NCI-H2107 treated with DMSO at 0.1 percent for 48 hours (cell line): ENCODE data around the gene COMMD1.
"Not testable (repeated sequence)": the region's sequence is repeated elsewhere in the genome, so short reads cannot be mapped to it uniquely, and the experiment has no call there.

ENCODE experiments used
- DNase-seq: peaks from one replicate; lab custom pipeline; 2025; ENCODE audit not compliant: unreplicated experiment; lab: John Stamatoyannopoulos, UW

COMMD1 gene

DNA sequence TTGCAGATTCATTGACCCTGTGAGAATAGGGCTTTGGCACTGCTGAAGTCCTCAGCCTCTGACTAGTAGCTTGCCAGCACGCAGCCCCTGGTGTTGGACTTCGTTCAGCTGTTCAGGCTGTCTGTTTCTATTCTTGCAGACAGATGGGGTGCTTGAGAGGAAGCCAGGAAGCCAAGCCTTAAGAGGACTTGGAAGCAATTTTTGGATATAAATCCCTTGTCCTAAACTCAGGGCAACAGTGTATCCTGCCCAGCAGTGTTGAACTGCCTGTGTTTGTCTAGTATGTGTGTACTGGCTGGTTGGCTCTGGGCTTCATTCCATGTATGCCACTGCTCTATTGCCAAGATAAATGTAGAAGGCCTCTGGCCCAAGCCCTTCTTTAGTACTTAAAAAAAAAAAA is 108.6 kb downstream of the COMMD1 start:
- no peak for DNase-seq

DNA sequence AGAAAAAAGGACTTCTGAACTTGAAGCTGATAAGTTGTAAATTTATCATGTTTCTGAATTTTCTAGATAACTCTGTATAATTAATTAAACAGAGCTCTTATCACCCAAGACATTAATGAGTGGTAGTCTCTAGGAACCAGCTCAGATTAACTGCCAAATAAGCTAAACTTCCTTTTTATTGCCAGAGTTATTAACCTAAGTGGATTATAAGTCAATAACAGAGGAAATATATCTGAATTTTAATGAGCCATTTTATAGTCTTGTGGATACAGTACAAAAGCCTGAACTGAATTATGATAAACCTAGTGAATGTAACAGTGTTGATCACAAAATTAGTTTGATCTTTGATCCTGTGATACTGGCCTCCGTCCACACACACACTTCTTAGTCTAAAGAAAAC is 111.5 kb downstream of the COMMD1 start:
- no peak for DNase-seq

DNA sequence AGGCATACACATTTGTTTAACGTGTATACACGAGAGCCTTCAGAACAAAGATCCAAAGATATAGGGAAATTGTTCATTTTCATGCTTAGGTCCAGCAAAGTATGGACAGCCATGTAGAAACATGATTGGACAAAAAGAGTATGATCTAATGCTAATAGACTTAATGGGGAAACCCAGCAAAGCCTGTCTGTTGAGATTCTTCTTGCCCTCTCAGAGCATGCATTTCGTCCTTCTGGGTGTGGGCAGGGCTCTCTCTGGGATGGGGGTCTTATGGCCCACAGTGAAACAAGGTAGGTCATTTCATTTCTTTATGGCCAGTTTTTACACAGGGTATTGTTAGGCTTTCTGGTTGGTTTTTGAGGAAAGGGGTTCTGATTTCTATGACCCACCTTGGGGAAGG is 124.4 kb downstream of the COMMD1 start:
- no peak for DNase-seq

DNA sequence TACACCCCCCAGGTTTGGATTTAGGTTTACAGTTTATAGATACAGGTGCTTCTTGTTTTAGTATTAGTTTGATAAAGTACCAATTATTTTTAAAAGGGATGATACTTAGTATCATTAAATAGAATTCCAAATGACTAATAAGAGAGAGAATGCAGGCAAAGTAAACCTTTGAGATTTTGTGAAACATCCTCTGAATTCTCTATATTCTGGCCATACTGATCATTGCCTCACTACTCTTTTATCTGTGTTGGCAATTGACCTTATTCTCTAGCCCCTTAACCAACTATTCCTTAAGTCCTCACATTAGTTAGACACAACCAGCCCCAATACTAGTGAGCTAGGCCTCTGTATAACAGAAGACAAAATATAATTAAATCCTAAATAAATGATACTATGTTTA is 125.4 kb downstream of the COMMD1 start:
- DNase-seq: no peak

DNA sequence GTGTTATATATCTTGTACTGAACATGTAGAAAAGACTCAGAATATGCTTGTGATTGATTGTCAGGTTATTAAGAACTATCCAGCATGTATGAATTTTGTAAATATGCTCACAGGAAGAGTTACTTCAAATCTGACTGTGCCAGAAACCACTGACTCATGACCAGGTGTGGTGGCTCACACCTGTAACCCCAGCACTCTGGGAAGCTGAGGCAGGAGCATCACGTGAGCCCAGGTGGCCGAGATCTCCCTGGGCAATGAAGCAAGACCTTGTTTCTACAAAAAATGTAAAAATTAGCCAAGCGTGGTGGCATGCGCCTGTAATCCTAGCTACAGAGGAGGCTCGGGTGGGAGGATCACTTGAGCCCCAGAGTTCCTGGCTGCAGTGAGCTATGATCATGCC is 126.6 kb downstream of the COMMD1 start:
- no peak for DNase-seq

DNA sequence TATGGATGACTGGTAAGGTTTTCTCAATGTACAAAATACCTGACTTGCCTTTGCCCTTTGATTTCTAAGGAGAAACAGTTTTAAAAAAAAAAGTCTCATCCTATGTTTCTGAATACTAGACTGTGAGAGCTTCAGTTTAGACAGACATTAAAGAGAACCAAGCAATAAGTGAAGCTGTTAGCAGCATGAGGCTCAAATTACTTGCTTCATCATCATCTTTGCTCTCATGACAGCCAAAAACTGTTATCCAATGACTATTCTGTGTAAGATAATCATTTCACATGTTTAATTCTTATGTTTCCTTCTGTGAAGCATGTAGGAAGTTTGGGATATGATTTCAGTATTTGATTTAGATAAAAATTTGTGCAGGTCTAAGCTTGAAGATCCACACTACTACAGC is 129.2 kb downstream of the COMMD1 start:
- no peak for DNase-seq

DNA sequence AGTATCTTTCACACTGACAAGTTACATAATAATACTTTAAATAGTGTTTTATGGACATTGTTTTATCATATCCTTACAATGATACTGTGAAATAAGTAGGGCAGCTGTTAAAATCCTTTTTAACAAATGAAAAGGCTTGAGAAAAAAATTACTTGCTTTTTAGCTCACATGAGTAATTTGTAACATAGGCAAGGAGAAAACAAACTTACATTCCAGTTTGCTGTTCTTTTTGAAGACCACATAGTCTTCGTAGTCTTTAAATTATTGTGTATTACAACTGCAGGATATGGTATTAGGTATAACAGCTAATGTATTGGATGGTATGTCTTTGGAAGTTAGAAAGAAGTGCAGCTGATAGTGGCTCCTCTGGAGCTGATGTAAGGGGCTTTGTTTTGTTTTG is 130.8 kb downstream of the COMMD1 start:
- DNase-seq: no peak

DNA sequence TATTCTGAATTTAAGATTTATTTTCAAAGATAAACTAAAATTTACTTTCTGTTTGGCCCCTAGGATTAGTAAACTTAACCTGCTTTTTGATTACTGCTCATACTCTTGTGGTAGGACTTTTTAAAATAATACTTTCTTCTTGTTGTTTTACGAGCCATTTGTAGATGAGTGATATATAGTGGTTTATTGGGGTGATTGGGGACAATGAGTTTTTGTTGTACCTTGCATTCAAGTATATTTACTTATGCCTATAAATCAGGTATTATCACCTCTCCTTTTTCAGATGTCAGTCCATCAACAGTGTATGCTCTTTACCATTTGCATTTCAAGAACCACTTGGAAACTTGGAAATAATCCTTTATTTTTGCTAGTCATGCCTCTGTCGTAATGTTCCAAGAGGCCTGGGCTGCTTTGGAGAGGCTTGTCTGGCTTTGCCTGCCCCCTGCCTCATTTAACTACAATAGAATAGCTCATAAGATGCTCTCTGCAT is 131.3 kb downstream of the COMMD1 start:
- DNase-seq: no peak

DNA sequence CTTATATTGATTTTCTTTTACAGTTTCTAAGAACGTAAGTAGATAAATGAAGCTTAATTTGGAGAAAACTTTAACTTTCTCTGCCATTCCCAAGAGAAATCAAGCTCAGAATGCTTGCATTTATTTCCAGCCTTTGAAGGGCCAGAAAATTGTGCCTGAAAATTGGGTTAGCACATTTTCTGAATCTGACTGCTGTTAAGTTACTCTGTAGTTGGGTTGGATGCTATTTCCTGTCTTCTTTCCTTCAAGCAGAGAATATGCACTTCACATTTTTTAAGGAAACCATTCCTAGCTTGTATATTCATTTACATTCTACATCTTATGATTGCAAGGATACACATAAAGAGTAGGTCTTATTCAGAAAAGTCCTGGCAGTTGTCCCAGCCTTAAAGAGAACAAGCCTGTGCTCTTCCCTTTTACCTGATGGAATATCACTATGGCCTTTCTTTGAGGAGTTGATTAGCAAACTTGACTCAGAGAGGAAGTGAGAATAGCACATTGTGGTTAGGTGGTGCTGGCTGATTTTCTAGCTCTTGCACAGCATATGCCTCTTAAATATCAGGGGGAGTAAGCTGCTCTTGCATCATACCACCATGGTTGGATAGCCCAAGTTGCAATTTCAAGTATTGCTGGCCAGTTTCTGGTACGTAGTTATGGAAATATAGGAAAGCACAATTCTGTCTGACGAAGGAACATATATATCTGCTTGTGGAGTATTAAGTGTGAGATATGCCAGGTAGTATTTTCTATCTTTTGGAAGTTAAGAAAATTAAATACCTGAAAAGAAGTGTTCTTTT is 133.7 kb downstream of the COMMD1 start:
- DNase-seq: no peak

DNA sequence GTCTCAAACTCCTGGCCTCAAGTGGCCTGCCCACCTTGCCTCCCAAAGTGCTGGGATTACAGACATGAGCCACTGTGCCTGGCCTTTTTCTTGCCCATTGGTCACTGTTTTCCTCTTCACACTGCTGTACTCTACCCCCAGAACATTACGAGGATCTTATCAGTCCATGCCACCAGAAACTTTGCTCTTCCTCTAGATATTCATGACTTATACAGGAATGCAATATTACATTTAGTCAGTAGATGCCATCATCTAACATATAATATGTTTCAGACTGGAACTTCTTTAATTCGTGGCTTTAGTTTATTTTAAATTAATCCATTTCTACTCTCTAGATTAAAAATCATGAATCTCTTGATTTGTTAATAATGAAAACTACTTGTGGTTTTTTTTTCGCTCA is 135.5 kb downstream of the COMMD1 start:
- no peak for DNase-seq

DNA sequence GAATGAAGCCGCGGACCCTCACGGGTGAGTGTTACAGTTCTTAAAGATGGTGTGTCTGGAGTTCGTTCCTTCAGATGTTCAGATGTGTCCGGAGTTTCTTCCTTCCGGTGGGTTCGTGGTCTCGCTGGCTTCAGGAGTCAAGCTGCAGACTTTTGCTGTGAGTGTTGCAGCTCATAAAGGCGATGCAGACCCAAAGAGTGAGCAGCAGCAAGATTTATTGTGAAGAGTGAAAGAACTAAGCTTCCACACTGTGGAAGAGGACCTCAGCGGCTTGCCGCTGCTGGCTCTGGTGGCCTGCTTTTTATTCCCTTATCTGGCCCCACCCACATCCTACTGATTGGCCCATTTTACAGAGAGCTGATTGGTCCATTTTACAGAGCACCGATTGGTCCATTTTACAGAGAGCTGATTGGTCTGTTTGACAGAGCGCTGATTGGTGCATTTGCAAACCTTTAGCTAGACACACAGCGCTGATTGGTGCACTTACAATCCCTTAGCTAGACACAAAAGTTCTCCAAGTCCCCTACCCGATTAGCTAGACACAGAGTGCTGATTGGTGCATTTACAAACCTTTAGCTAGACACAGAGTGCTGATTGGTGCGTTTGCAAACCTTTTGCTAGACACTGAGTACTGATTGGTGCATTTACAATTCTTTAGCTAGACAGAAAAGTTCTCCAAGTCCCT is 136.4 kb downstream of the COMMD1 start:
- not testable (repeated sequence) for DNase-seq

DNA sequence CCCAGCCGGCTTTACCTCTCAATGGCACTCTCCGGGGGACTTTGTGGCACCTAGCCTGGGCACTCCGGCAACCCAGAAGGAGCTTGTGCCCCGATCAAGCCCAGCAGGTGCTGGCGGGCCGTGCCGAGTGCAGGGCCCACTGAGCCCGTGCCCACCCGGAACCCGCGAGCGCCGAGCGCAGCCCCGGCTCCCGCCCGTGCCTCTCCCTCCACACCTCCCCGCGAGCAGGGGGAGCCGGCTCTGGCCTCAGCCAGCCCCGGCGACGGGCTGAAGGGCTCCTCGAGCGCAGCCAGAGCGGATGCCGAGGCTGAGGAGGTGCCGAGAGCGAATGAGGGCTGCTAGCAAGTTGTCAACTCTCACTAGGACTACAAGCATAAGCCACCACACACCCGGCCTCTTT is 136.9 kb downstream of the COMMD1 start:
- DNase-seq: no peak

DNA sequence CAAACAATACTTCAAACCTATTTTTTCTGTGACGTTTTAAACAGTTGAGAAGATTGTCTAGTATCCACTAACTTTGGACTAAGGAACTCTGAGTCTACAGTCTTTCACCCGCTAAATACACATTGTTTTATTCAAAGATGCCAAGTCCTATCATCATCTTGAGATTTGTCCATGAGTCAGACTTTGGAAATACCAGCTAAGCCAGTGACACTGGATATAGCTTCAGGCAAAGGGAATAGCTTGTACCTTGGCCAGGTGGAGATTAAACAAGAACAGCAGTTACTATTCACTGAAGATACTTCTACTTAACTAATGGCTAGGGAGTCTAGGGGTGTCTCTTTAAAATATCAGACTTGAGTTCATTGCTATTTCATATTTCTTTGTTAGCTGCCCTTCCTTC is 137.5 kb downstream of the COMMD1 start:
- DNase-seq: no peak

DNA sequence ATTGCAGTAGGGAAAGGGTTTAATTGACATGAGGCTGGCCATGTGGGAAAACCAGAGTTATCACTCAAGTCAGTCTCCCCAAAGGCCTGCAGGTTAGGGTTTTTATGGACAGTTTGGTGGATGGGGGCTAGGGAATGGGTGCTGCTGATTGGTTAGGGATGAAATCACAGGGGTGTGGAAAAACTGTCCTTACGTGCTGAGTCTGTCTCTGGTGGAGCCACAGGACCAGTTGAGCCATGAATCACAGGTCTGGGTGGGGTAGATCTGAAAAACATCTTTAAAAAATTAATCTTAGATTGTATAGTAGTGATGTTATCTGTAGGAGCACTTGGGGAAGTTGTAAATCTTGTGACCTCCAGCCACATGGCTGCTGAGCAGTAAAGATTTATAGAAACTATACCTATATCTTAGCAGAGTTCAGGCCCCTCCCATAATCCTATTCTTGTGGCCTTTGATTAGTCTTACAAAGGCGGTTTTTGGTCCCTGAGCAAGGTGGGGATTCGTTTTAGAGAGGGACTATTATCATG is 139.6 kb downstream of the COMMD1 start:
- no peak for DNase-seq

DNA sequence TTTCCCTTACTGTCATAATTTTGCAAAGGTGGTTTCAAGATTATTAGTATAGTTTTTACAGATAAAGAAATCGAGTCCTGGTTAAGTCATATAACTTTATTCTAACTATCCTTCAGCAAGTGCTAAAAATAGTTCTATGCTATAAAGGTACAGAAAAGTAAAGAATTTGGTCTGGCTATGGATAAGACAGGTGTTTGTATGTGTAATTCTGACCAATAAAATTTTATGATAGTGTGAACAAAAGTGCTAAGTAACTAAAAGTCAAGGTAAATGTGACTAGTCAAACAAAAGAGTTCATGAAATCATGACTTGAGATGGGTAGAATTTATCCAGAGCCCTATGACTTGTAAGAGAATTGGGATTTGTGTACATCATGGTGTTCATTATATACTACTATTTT is 140.7 kb downstream of the COMMD1 start:
- DNase-seq: no peak

DNA sequence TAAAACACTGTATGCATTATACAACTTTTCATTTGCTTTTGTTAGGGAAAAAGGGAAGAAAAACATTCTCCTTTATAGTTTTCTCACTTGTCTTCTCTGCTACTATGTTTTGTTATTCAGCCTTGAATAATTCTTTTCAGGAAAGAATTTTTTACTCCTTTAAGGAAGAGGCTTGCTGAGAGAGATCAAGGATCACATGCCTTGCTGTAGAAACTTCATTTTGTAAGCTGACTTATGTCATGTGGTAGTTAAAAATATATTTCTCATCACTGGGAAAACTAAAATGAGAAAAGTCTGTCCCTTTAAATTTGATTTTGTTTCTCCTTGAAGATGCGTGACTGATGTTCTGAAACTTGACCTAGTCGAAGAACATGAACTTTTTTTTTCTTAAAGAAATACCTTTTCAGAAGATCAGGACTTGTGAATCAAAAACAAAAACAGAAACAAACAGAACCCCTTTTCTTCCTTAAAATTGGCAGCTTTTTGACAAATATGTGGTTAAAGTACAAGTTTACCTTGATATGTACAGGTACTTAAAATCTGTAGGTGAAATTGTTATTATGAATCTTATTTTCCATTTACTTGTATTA is 145.1 kb downstream of the COMMD1 start:
- no peak for DNase-seq

DNA sequence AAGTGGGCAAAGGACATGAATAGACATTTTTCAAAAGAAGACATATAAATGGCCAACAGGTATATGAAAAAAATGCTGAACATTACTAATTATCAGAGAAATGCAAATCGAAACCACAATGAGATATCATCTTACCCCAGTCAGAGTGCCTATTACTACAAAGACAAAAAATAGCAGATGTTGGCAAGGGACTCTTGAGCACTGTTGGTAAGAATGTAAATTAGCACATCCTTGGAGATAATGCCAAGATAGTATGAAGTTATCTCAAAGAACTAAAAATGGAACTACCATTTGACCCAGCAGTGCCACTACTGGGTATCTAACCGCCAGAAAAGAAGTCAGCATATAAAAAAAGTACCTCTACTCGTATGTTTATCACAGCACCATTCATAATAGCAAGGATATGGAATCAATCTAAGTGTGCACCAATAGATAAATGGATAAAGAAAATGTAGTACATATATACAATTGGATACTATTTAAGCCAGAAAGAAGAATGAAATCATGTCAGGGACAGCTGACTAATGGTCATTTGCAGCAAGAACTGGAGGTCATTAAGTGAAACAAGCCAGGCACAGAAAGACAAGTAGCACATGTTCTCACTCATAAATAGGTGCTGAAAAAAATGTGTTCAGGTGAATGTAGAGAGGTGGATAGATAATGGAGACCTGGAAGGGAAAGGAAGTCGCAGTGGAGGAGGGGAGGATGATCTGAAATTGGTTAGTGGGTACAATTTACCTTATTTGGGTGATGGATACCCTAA is 148.7 kb downstream of the COMMD1 start:
- no peak for DNase-seq

DNA sequence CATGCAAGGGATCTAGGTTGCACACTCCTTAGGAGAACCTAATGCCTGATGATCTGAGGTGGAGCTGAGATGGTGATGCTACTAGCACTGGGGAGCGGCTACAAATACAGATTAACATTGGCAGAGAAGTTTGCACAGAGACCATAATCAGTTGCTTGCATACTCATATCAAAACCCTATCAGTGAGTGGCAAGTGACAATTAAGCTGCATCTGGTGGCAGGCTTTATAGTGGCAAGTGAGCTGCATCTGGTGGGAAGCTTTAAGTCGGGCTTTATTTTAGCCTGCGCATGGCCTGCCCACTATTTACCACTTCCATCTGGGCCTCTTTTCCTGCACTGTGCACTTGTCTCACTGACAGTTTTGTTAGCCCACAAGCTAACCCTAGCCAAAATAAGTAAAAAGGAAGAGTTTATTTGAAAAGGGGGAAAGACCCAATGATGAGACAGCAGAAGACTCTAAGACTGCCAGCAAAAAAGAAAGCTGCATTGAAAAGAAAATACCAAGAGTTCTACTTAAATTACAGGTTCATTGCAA is 149.5 kb downstream of the COMMD1 start:
- DNase-seq: no peak

DNA sequence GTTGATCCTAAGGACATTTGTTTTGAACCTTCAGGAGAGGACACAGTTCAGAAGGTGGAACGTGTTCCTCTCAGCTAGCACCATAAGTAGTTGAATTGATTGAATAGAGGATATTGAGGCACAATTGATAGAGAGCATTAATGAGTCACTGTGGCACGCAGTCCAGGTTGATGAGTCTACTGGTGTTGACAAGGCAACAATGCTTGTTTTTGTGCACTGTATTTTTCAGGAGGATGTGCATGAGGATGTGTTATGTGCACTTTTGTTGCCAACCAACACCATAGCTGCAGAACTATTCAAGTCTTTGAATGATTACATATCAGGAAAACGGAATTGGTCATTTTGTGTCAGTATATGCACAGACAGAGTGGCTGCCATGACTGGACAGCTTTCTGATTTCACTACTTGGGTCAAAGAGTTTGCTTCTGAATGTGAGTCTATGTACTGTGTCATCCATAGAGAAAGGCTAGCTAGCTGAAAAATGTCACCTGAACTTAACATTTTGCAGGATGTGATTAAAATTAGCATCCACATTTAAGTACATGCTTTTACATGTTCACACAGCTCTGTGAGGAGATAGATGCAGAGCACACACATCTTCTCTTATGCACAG is 150.4 kb downstream of the COMMD1 start:
- DNase-seq: no peak

DNA sequence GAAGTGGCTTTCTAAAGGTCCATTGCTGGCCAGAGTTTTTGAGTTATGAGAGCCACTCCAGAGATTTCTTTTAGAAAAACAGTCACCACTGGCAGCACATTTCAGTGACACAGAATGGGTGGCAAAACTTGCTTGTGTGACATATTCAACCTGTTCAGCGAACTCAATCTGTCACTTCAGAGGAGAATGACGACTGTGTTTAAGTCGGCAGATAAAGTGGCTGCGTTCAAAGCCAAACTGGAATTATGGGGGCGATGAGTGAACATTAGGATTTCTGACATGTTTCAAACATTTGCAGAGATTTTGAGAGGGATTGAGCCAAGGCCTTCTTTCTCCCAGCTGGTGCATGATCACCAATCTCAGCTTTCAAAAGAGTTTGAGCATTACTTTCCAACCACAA is 150.9 kb downstream of the COMMD1 start:
- DNase-seq: no peak

DNA sequence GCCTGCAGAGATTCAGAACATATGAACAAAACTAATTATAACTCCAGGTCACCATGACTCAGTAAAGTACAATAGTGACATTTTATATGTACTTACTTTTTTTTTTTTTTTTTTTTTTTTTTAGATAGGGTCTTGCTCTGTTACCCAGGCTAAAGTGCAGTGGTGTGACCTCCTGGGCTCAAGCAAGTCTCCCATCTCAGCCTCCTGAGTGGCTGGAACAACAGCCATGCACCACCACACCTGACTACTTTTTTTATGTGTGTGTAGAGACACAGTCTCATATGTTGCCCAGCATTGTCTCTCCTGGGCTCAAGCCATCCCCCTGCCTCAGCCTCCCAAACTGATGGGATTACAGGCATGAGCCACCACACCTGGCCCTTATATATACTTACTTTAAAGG is 159.8 kb downstream of the COMMD1 start:
- no peak for DNase-seq
